NCI-H2227 (cell line): ENCODE data around the gene FASN.
A peak's percentile ranks its signal among the peaks of the same experiment; 100 is the strongest.

Experiments
- DNase-seq: peaks from one replicate; lab custom pipeline; 2025; ENCODE audit not compliant: unreplicated experiment; lab: John Stamatoyannopoulos, UW

FASN gene

GRCh38 chr17:82118168-82118814, 20.3 kb upstream of the FASN start:
- DNase-seq, result no peak

GRCh38 chr17:82117139-82118090, 19.4 kb upstream of the FASN start:
- no peak for DNase-seq

GRCh38 chr17:82116246-82116645, 18.2 kb upstream of the FASN start:
- no peak for DNase-seq

GRCh38 chr17:82114872-82115271, 16.8 kb upstream of the FASN start:
- no peak for DNase-seq

- no peak for DNase-seq
Measured at GRCh38 chr17:82114447-82114846, 16.4 kb upstream of the FASN start.

GRCh38 chr17:82113941-82114340, 15.9 kb upstream of the FASN start:
- no peak for DNase-seq

GRCh38 chr17:82113422-82113821, 15.4 kb upstream of the FASN start:
- DNase-seq, result no peak

- DNase-seq, result no peak
Measured at GRCh38 chr17:82112914-82113311, 14.9 kb upstream of the FASN start.

- no peak for DNase-seq
Measured at GRCh38 chr17:82112181-82112913, 14.3 kb upstream of the FASN start.

- no peak for DNase-seq
Measured at GRCh38 chr17:82110298-82110697, 12.3 kb upstream of the FASN start.

- DNase-seq, result no peak
Measured at GRCh38 chr17:82108961-82109475, 11.0 kb upstream of the FASN start.

GRCh38 chr17:82108496-82108945, 10.5 kb upstream of the FASN start:
- DNase-seq, result no peak

GRCh38 chr17:82108038-82108437, 10.0 kb upstream of the FASN start:
- no peak for DNase-seq

- no peak for DNase-seq
Measured at GRCh38 chr17:82107341-82107860, 9.4 kb upstream of the FASN start.

GRCh38 chr17:82106688-82107305, 8.8 kb upstream of the FASN start:
- DNase-seq, result no peak

GRCh38 chr17:82105882-82106687, 8.0 kb upstream of the FASN start:
- peak; percentile 53 for DNase-seq

GRCh38 chr17:82105417-82105881, 7.4 kb upstream of the FASN start:
- DNase-seq, result no peak

GRCh38 chr17:82104797-82105416, 6.9 kb upstream of the FASN start:
- DNase-seq, result no peak
